Osteocyte (in vitro differentiated cells): ENCODE data around the gene TMEM138. TPM values are rescaled to one million over a fixed set of nuclear protein-coding genes. Genes with fewer than 3 reads are reported as not detected.

Source experiments
- DNase-seq: peaks from one replicate; pipeline ENCODE4 v3.0.0; 2021; ENCODE audit warnings: mixed read lengths; ENCODE audit not compliant: unreplicated experiment; ENCODE audit errors: extremely low spot score
- H3K27ac Mint-ChIP-seq: one replicate; pipeline ENCODE4 v1.8.0; 2021; ENCODE audit warnings: mild to moderate bottlenecking, mixed read lengths; ENCODE audit not compliant: unreplicated experiment
- H3K27me3 Mint-ChIP-seq: one replicate; pipeline ENCODE4 v1.8.0; 2021; ENCODE audit warnings: mixed read lengths; ENCODE audit not compliant: unreplicated experiment
- H3K36me3 Mint-ChIP-seq: one replicate; pipeline ENCODE4 v1.8.0; 2021; ENCODE audit warnings: mixed read lengths; ENCODE audit not compliant: unreplicated experiment
- H3K4me1 Mint-ChIP-seq: one replicate; pipeline ENCODE4 v1.8.0; 2021; ENCODE audit warnings: mixed read lengths; ENCODE audit not compliant: unreplicated experiment
- H3K4me3 Mint-ChIP-seq: one replicate; pipeline ENCODE4 v1.8.0; 2021; ENCODE audit warnings: mild to moderate bottlenecking, moderate library complexity, mixed read lengths; ENCODE audit not compliant: unreplicated experiment
- H3K9me3 Mint-ChIP-seq: one replicate; pipeline ENCODE4 v1.8.0; 2021; ENCODE audit warnings: mixed read lengths; ENCODE audit not compliant: unreplicated experiment
- CTCF ChIP-seq: fragments of 200-600 bp; sonication (generic); IDR thresholded peaks from 2 replicates; pipeline ENCODE4 v1.5.0; 2021; ENCODE audit warnings: antibody characterized with exemption, mild to moderate bottlenecking, moderate library complexity
- total RNA-seq: library from RNA; stranded (reverse); gene quantifications from 2 replicates; pipeline ENCODE4 v1.2.1, GENCODE V29; 2021

Gene TMEM138
- total RNA-seq, 1 donor from 2014 or later: 49.4 TPM

GRCh38 chr11:61392981-61393595 is 30.9 kb downstream of the TMEM138 start:
- peak overlapping the region; percentile 82 for H3K4me3 Mint-ChIP-seq
- no peak for DNase-seq
- TF ChIP-seq CTCF: peak; percentile 36
- peaks cover 14% of the 10 kb centered on the region for H3K36me3 Mint-ChIP-seq
- H3K27ac Mint-ChIP-seq: peak overlapping the region; percentile 94
- no peaks in the 10 kb centered on the region for H3K27me3 Mint-ChIP-seq
- peaks cover 15% of the 10 kb centered on the region for H3K4me1 Mint-ChIP-seq
- peaks cover 4% of the 10 kb centered on the region for H3K9me3 Mint-ChIP-seq

- Mint-ChIP-seq H3K9me3 (no peaks in the 10 kb centered on the region), H3K4me3 (no peak overlapping the region), H3K27ac (peak overlapping the region; percentile 8), H3K36me3 (peaks cover 22% of the 10 kb centered on the region), H3K27me3 (no peaks in the 10 kb centered on the region), H3K4me1 (no peaks in the 10 kb centered on the region)
- TF ChIP-seq CTCF: no peak
- no peak for DNase-seq
Observed at GRCh38 chr11:61401173-61401572, 39.0 kb downstream of the TMEM138 start.

- H3K27ac Mint-ChIP-seq: peak overlapping the region; percentile 52
Observed at GRCh38 chr11:61401573-61401972, 39.4 kb downstream of the TMEM138 start.

GRCh38 chr11:61403658-61404057 is 41.5 kb downstream of the TMEM138 start:
- H3K9me3 Mint-ChIP-seq: no peaks in the 10 kb centered on the region
- DNase-seq: no peak
- H3K4me1 Mint-ChIP-seq: no peaks in the 10 kb centered on the region
- H3K27me3 Mint-ChIP-seq: no peaks in the 10 kb centered on the region
- H3K27ac Mint-ChIP-seq: no peak overlapping the region
- H3K36me3 Mint-ChIP-seq: peaks cover 30% of the 10 kb centered on the region
- no peak overlapping the region for H3K4me3 Mint-ChIP-seq
- no peak for TF ChIP-seq CTCF

More at GRCh38 chr11:61401573-61401972, 39.4 kb downstream of the TMEM138 start:
- Mint-ChIP-seq H3K9me3 (no peaks in the 10 kb centered on the region), H3K4me3 (no peak overlapping the region), H3K4me1 (no peaks in the 10 kb centered on the region), H3K36me3 (peaks cover 22% of the 10 kb centered on the region), H3K27me3 (no peaks in the 10 kb centered on the region)
- DNase-seq: no peak
- no peak for TF ChIP-seq CTCF

GRCh38 chr11:61404103-61404502 is 41.9 kb downstream of the TMEM138 start:
- TF ChIP-seq CTCF: no peak
- no peaks in the 10 kb centered on the region for H3K4me1 Mint-ChIP-seq
- H3K27me3 Mint-ChIP-seq: no peaks in the 10 kb centered on the region
- H3K4me3 Mint-ChIP-seq: no peak overlapping the region
- H3K27ac Mint-ChIP-seq: no peak overlapping the region
- no peak for DNase-seq
- no peaks in the 10 kb centered on the region for H3K9me3 Mint-ChIP-seq
- H3K36me3 Mint-ChIP-seq: peaks cover 31% of the 10 kb centered on the region
